GM12891 (cell line): ENCODE data around the gene MAPK8.
"Not testable (repeated sequence)": the region's sequence is repeated elsewhere in the genome, so short reads cannot be mapped to it uniquely, and the experiment has no call there.

Experiments
- DNase-seq: peaks from one replicate; pipeline ENCODE4 v3.0.0; 2011; ENCODE audit warnings: low spot score; ENCODE audit not compliant: insufficient read length
- FAIRE-seq: peaks from 2 replicates; lab custom pipeline; 2011; peaks lifted over from hg19 to GRCh38; lab: Jason Lieb, UNC
- PAX5 ChIP-seq: IDR thresholded peaks from 2 replicates; pipeline ENCODE4 v1.6.1; 2011; ENCODE audit warnings: low read length, moderate library complexity, mild to moderate bottlenecking; ENCODE audit not compliant: insufficient read depth, severe bottlenecking
- POLR2A ChIP-seq: IDR thresholded peaks from 2 replicates; pipeline ENCODE4 v1.6.1; 2011; ENCODE audit warnings: low read depth, low read length, control low read depth
- POLR2AphosphoS5 ChIP-seq: IDR thresholded peaks from 2 replicates; pipeline ENCODE4 v1.6.1; 2011; ENCODE audit warnings: low read depth, low read length, control low read depth
- POU2F2 ChIP-seq: IDR thresholded peaks from 2 replicates; pipeline ENCODE4 v1.6.1; 2011; ENCODE audit warnings: low read depth, mild to moderate bottlenecking, control low read depth, low read length, moderate library complexity
- SPI1 ChIP-seq: IDR thresholded peaks from 2 replicates; pipeline ENCODE4 v1.6.1; 2011; ENCODE audit warnings: low read depth, low read length, control low read depth
- TAF1 ChIP-seq: IDR thresholded peaks from 2 replicates; pipeline ENCODE4 v1.6.1; 2011; ENCODE audit warnings: low read depth, low read length, control low read depth

The MAPK8 gene

GRCh38 chr10:48332166-48332870, 25.8 kb downstream of the MAPK8 start:
- FAIRE-seq (no peak), DNase-seq (no peak)
- no peak for TF ChIP-seq TAF1

GRCh38 chr10:48332871-48333216, 26.4 kb downstream of the MAPK8 start:
- no peak for DNase-seq
- no peak for FAIRE-seq

GRCh38 chr10:48333856-48334255, 27.4 kb downstream of the MAPK8 start:
- FAIRE-seq (no peak), DNase-seq (no peak)

More at GRCh38 chr10:48332871-48333216, 26.4 kb downstream of the MAPK8 start:
- TF ChIP-seq POU2F2 = no peak
- no peak for TF ChIP-seq TAF1
- TF ChIP-seq POLR2AphosphoS5 = no peak
- no peak for TF ChIP-seq SPI1
- no peak for TF ChIP-seq POLR2A
- no peak for TF ChIP-seq PAX5

GRCh38 chr10:48335788-48336187, 29.3 kb downstream of the MAPK8 start:
- DNase-seq (no peak), FAIRE-seq (no peak)
- TF ChIP-seq TAF1 (no peak), POLR2AphosphoS5 (no peak), SPI1 (no peak), POU2F2 (no peak), PAX5 (no peak), POLR2A (no peak)

More at GRCh38 chr10:48333856-48334255, 27.4 kb downstream of the MAPK8 start:
- TF ChIP-seq TAF1 (no peak), POLR2A (no peak), PAX5 (no peak), POU2F2 (no peak), SPI1 (no peak), POLR2AphosphoS5 (no peak)

GRCh38 chr10:48336978-48337599, 30.6 kb downstream of the MAPK8 start:
- DNase-seq (no peak), FAIRE-seq (no peak)
- no peak for TF ChIP-seq POLR2A
- TF ChIP-seq POU2F2 = peak; percentile 78; the same call in 1 of the 2 replicates
- peak; percentile 52; the same call in 1 of the 2 replicates for TF ChIP-seq POLR2AphosphoS5
- no peak for TF ChIP-seq PAX5
- no peak for TF ChIP-seq TAF1
- TF ChIP-seq SPI1 = peak; percentile 73

DNA sequence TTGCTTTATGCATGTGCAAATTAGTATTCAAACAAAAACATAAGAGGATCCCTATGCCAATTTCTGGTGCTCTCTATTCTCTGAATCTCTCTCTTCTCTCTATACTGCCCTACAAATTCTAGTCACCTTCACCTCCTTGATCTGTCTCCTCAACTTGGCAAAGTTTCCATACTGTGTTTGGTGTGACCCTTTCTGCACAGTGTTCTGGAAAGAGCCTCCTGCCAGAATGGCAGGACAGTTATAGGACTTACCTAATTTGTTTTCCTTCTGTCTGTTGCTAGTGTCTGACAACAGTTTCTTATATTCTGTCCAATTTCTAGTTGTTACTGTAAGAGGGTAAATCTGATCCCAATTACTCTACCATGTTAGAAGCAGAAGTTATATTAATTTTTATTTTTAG, 34.3 kb downstream of the MAPK8 start:
- FAIRE-seq (no peak), DNase-seq (no peak)
- TF ChIP-seq SPI1 = no peak

GRCh38 chr10:48343106-48343505, 36.6 kb downstream of the MAPK8 start:
- TF ChIP-seq TAF1 = no peak
- no peak for TF ChIP-seq PAX5
- TF ChIP-seq POU2F2 = no peak
- no peak for TF ChIP-seq POLR2AphosphoS5
- no peak for TF ChIP-seq SPI1
- no peak for TF ChIP-seq POLR2A
- FAIRE-seq (no peak), DNase-seq (no peak)

DNA sequence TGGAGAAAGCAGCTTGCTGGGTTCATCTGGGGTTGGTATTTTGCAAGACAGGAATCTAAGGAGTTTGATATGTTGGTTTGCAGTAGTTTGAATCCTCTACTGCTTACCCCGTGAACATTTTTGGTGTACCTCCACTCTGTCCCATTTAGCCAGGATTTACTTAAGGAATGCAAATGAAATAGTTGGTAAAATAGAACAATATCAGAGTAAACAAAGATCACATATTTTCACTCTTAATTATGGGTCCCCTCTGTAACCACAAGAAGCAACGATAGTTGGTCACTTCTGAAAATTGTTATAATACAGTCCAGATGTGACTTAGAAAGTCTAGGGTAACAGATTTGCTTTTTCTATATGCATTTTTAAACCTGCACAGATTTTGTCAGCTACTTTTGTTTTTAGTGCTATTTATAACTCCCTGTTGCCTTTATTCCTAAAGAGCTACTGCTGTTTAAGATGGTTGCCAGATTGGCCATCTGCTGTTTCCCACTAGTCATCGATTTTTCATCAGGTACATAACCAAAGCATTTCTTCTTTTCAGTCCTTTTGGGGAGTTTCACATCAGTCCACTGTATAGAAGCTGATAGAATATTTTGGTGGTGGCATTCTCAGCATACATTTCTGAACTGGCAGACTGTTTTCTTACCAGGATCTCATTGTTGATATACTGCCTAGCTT, 37.6 kb downstream of the MAPK8 start:
- DNase-seq (no peak), FAIRE-seq (no peak)

DNA sequence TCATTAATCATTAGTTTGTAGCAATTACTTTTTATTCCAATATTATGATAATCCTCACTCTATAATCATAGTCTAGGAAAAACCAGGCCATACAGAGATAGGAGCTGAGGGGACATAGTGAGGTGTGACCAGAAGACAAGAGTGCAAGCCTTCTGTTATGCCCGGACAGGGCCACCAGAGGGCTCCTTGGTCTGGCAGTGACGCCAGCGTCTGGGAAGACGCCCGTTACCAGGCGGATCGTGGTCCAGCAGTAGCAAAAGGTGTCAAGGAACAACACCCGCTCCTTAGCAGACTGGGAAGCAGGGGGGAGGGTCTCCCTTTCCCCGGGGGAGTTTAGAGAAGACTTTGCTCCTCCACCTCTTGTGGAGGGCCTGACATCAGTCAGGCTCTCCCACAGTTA, 39.8 kb downstream of the MAPK8 start:
- DNase-seq, FAIRE-seq: not testable (repeated sequence)

More for the DNA sequence above, 37.6 kb downstream of the MAPK8 start:
- TF ChIP-seq POLR2AphosphoS5 = no peak
- TF ChIP-seq TAF1 = no peak

DNA sequence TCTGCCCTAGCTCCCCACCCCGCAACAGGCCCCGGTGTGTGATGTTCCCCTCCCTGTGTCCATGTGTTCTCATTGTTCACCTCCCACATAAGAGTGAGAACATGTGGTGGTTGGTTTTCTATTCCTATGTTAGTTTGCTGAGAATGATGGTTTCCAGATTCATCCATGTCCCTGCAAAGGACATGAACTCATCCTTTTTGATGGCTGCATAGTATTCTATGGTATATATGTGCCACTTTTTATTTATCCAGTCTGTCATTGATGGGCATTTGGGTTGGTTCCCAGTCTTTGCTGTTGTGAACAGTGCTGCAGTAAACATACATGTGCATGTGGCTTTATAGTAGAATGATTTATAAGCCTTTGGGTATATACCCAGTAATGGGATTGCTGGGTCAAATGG, 41.1 kb downstream of the MAPK8 start:
- FAIRE-seq, DNase-seq: not testable (repeated sequence)

GRCh38 chr10:48347943-48348342, 41.5 kb downstream of the MAPK8 start:
- FAIRE-seq, DNase-seq: not testable (repeated sequence)
